A549 treated with AZD9567 at 1 μM for 4 hours (cell line): ENCODE data around the gene ZNF101. TPM values are rescaled to one million over a fixed set of nuclear protein-coding genes. Genes with fewer than 3 reads are reported as not detected.

ENCODE experiments used
- total RNA-seq: library from RNA; stranded (reverse); fragments of 200-300 nt; extraction: Qiagen RNA extraction; gene quantifications from 5 replicates; pipeline ENCODE4 v1.2.3, GENCODE V29; 2022; ENCODE audit not compliant: insufficient read depth

The ZNF101 gene
- 3.4 to 7.2 TPM (median 4.0 TPM) in 5 replicates for total RNA-seq

DNA sequence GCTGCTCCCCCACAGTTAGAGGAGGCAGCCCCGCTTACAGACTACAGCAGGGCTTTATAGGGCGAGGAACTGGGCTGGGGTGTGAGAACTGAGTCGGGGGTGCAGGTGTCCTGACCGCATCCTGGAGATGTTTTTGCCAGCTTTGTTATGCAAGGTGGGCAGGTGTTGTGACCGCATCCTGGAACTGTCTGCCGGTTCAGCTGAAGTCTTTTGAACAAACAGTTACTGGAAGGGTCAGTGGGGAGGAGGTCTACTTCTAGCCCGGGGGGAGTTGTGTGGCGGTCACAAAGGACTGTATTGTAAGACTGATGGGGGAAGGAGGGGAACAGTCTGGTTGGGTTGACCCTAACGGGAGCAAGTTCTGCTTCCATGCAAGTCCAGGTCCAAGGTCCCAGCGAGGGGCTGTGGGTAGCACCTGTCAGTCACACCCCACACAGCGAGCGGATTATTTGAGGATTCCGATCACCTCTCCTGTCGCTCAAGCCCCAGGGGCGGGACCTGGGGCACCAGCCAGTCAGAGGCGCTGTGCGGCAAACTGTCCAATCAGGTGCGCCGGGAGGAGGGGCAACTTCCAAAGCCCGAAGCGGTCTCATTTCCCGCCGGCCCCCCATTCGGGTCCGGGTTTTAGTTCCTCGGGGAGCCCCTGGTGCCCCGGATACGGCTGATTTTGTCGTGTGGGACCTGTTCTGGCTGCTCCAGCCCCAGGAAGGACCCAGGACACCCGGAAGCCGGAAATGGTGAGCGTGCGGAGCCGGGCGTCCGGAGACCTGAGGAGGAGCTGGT lies at the start of gene ZNF101:
Gene ZNF101 (plus strand): TSS at position 610 of the 783 bp plus-strand sequence. CDS start 125 bp downstream, at position 735.

DNA sequence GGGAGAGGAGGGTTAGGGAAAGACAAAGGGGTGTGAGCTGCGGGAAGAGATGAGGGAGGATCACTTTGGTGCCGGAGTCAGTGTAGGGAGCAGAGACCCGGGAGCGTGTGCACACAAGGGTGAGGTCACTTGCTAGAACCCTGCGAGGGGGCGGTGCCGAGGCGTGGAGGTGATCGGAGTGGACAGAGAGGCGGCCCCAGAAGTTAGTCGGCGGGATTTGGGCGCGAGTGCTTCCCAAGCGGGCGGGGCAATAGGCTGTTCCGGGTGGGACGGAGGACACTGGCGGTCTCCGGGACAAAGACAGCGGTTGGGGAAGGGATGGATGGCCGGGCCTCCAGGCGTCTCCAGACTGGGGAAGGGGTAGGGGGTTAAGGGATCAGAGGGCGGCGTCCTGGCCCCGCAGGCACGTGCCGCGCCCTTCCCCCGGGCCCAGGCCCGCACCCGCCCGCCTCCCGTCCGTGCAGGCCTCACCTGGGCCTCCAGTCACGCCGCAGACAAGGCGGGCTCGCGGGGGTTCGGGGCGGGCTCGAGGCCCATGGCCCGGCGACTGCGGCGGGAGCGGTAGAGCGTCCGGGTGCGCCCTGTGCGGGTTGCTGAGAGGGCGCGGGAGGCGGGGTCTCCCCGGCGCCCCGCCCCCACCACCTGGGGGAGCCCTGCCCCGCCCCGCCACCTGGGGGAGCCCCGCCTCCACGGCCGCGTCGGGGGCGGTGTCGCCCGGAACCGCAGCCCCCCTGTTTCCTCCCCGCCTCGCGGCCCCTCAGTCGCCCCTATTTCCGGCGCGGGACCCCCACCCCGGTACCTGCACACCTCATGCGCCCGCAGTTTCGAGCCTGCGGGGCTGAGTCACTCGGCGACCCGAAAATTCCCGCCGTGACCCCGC lies 40.8 kb upstream of the ZNF101 start, which contains the start of gene LPAR2:
Gene LPAR2 (minus strand): TSS at position 600 of the 880 bp plus-strand sequence. CDS start 945 bp downstream, outside the sequence.

DNA sequence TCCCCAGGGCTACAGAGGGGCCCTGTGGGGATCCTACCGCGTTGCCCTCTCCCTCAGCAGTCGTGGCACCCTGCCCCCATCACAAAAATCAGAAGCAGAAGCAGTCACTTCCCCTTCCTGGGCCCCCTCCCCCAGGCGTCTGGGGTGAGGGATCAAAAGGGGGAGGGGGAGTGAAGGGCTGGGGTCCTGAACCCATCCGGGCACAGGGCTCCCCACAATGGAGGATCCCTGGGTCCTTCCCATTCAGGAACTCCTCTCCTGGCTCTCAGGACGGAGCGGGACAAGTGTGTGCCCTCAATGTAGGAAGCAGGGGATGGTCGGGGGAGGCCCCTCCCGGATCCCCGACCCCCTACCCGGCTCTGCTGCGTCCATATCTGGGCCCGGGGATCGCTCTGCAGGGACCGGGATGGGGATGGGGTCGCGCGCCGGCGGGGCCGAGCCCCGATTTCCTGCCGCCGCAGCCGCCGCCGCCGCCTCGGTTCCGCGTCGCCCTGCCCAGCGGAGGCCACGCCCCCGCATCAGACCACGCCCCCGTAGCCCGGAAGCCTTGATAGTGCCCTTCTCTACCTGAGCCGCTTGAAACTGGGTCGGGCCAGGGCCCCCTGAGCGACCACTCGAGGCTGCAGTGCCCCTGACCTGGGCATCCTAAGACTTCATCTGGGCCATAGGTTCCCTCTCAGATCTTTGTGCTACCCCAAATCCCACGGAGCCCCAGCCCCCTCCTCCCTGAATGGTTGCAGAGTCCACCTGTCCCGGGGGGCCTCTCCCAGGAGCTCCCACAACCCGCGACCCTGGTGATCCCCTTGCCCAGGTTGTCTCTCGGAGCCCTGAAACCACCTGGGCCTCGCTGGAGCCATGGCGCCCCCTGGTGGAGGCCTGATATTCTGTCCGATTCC lies 25.2 kb upstream of the ZNF101 start, which contains the start of gene GMIP:
Gene GMIP (minus strand): TSS at position 500 of the 896 bp plus-strand sequence. CDS start 128 bp downstream, at position 372.

DNA sequence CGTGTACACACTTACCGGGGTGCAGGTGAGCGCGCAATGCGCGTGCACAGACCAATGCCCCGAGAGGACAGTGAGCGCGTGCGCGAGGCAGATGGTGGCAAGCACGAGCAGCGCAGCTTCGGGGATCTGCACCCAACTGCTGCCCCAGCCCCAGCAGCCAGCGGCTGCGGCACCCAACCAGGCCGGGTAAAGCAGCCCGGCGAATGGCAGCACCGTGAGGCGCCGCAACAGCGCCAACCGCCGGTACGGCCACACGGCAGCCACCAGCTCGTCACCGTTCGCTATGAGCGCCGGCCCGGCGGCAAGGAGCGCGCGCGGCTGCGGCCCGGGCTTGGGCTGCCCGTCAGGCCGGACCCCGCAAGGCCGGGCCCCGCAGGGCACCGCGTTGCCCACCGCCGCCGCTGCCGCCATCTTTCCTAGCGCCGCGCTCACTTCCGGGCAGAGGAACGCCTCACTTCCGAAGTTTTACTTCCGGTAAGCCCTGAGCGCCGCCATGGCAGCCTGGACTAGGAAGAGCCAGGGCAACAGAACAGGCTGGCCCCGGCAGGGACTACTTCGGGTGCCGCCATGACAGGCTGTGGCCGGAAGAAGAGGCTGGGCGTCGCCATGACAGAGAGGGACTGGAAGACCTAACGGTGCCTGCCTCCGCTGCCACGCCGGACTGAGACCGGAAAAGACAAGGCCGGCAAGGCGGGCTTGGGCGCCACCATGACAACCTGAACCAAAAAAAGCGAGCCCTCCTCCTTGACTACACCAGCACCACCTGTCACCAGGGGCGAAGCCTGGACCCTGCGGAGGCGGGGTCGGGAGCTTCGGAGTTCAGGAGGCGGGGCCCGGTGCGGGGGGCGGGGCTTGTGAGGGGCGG lies 5.2 kb upstream of the ZNF101 start, which contains the start of gene ATP13A1:
Gene ATP13A1 (minus strand): TSS at position 421 of the 865 bp plus-strand sequence. CDS start 10 bp downstream, at position 411.

DNA sequence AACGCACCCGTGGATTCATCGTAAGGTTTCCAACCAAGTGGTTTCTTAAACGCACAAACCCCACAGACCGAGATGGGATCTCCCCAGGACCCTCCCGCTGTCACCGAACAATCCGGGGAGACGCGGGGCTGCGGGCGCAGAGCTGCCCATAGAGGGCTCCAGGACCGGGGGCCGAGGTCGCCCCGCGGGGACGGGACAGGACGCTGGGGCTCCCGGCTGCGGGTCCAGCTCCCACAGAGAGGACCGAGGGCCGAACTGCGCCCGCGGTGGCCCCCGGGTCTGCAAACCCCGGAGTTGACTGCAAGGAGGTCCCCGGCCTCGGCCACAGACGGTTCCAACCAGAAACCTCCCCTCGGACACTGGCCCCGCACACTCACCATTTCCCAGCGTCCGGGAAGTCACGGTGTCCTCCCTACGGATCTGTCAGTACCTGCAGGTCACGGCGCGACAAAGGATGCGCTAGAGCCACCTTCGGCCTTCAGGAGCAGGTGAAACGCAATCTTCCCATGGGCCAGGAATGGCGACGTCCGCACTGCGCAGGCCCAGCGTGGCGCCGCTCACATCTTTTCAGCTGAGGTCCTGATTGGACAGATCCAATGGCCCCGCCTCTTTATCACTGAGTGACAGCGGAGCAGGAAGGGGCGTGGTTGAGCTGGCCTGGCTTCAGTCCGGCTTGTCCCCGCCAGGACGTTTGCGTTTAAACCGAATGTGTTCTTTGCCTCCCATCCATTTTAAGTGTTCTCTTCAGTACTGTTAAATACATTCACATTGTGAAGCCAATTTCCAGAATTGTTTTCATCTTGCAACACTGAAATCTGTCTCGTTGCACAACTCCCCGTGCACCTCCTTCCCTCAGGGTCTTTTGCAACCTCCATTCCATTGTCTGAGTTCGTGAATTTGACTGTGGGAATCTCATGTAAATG lies 64.2 kb downstream of the ZNF101 start, which contains the start of gene ZNF14:
Gene ZNF14 (minus strand): TSS at position 534 of the 923 bp plus-strand sequence. CDS start 154 bp downstream, at position 380.

Other genes starting within 250 kb of the ZNF101 start
- gene TSSK6, start 153.3 kb upstream of the ZNF101 start, total RNA-seq: 1.3 to 1.6 TPM (median 1.4 TPM) in 4 of 5 replicates, not detected in the other
- gene NDUFA13, start 152.6 kb upstream of the ZNF101 start, total RNA-seq: 123 to 157 TPM (median 154 TPM) in 5 replicates
- 1.2 to 4.3 TPM (median 3.8 TPM) in 5 replicates for gene YJEFN3, start 139.9 kb upstream of the ZNF101 start, total RNA-seq
- 0.15 to 0.37 TPM (median 0.19 TPM) in 4 of 5 replicates, not detected in the other for gene CILP2, start 130.6 kb upstream of the ZNF101 start, total RNA-seq
- 1.5 to 1.9 TPM (median 1.7 TPM) in 4 of 5 replicates, not detected in the other for gene PBX4, start 50.2 kb upstream of the ZNF101 start, total RNA-seq
- gene LPAR2, start 40.6 kb upstream of the ZNF101 start, total RNA-seq: 1.5 to 4.2 TPM (median 3.9 TPM) in 5 replicates
- gene GMIP, start 25.2 kb upstream of the ZNF101 start, total RNA-seq: 3.7 to 6.1 TPM (median 5.3 TPM) in 5 replicates
- 23.5 to 35.6 TPM (median 34.4 TPM) in 5 replicates for gene ATP13A1, start 5.2 kb upstream of the ZNF101 start, total RNA-seq
- 2.1 to 2.4 TPM (median 2.2 TPM) in 5 replicates for gene ZNF14, start 64.3 kb downstream of the ZNF101 start, total RNA-seq
- 0.14 to 0.30 TPM (median 0.17 TPM) in 4 of 5 replicates, not detected in the other for gene ZNF506, start 152.9 kb downstream of the ZNF101 start, total RNA-seq
- not detected in 5 replicates for gene ZNF253, start 197.0 kb downstream of the ZNF101 start, total RNA-seq
- gene ZNF93, start 232.1 kb downstream of the ZNF101 start, total RNA-seq: not detected in 5 replicates